ENCODE measurements around the gene CD9.
"Not testable (repeated sequence)": the region's sequence is repeated elsewhere in the genome, so short reads cannot be mapped to it uniquely, and the experiment has no call there.

CD9 gene

DNA sequence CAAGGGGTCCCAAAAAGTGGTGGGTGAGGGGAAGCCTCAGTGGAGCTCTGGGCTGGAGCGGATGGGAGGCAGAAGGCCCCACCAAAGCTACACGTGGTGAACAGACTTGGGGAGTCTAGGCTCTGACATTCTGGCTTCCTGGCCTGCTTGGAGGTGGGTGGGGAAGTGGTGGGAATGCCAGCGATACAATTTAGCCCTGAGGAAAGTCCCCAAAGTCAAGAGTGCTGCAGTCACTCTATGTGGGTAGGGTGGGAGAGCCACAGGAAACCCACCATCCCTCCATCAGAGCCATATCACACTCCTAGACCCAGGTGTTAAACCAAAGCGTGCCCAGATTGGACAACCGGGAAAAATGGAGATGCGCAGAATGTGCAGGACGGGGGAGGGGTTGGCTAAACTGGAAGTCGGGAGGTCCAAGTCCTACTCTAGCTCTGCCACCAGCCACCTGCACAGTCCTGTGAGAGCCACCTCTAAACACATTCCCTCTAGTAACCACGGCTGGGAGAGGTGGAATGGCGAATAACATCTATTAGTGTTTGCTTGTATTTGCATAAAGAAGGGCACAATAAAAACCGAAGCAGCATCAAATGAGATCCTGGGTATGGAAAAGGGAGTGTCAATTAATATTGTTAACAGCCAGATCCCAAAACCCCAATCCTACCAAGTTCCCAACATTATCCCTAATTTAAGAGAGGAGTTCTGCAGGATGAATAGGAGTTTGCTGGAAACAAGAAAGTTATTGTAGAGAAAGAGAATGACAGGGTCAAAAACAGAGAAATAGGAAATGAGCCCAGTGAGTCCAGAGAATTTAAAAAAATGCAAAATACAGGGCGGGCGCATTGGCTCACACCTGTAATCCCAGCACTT lies 14.0 kb upstream of the CD9 start:
- no peak overlapping the region for H3K4me3 ChIP-seq
- H3K9me3 ChIP-seq (ENCODE audit: low read depth, low read length) = no peaks in the 10 kb centered on the region
- no peak overlapping the region for H3K27ac ChIP-seq
- H3K9ac ChIP-seq (ENCODE audit: insufficient read length) = no peak overlapping the region
- no peak for DNase-seq (ENCODE audit: low read depth, low spot score)
- H3K36me3 ChIP-seq (ENCODE audit: insufficient read depth, low read length) = no peaks in the 10 kb centered on the region
- TF ChIP-seq FOXP2 (optimal IDR thresholded peaks at IDR 0.05; ENCODE audit: control extremely low read depth, extremely low read length, insufficient read depth) = no peak
- TF ChIP-seq POLR2AphosphoS5 (IDR thresholded peaks at IDR 0.05; ENCODE audit: borderline replicate concordance, low read depth, low read length) = no peak

DNA sequence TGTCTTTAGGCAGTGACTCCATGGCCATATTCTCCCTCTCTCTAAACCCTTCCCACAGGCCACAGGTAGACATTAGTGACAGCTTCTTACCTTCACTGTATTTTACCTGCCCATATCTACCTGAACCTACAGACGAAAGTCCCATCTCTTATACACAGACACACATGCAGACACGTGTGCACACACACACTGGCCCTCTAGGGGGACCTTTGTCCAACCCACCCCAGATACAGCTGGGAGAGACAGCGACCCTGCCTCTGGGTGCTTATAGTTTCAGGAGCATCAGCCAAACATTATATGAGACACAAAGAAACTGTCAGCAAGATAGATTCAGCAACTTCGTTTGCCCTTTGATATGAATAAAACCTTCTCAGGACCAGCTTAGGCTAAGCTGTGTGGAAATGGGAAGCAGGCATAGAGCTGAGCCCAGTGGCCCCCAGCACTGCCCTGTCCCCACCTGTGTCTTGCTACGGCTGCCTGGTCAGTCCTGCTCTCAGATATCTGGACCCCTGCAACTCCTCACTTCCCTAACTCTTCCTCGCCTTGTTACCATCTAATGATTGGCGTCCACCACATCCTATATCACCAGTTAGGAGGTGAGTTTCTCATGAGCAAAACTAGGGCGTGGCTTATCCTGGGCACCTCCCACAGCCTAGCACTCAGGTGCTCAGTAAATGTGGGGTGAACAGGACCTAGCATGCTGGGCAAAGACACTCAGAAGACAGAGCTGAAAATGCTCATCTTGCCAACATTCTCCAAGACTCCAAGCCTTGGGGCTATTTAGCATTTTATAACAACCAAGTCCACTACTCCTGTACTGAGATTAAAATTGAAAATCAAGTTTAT lies 12.0 kb upstream of the CD9 start:
- H3K36me3 ChIP-seq (ENCODE audit: insufficient read depth, low read length) = no peaks in the 10 kb centered on the region
- no peaks in the 10 kb centered on the region for H3K9me3 ChIP-seq (ENCODE audit: low read depth, low read length)
- H3K4me3 ChIP-seq = no peak overlapping the region
- no peak overlapping the region for H3K27ac ChIP-seq
- no peak overlapping the region for H3K9ac ChIP-seq (ENCODE audit: insufficient read length)
- no peak for DNase-seq (ENCODE audit: low read depth, low spot score)
- no peak for TF ChIP-seq FOXP2 (optimal IDR thresholded peaks at IDR 0.05; ENCODE audit: control extremely low read depth, extremely low read length, insufficient read depth)
- TF ChIP-seq EZH2 (IDR thresholded peaks at IDR 0.05) = no peak
- TF ChIP-seq POLR2AphosphoS5 (IDR thresholded peaks at IDR 0.05; ENCODE audit: borderline replicate concordance, low read depth, low read length) = no peak

DNA sequence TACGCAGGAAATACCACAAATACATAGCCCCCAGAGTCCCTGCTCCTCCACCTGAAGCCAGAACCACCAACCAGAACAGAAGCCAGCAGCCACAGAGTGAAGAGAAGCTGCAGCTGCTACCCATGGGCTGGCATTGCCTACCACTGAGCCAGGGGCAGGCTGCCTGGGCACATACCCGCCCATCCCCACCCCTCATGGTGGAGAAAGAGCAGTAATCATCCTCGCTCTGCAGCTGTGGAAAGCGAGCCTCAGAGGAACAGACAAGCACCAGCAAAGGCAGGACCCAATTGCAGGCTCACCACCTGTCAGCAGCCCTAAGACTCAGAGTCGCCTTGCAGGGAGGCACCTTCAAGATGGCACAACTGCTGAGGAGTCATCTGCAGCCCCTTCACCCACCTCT lies 11.2 kb upstream of the CD9 start:
- Histone ChIP-seq H3K9ac (ENCODE audit: insufficient read length) (no peak overlapping the region), H3K4me3 (no peak overlapping the region)

DNA sequence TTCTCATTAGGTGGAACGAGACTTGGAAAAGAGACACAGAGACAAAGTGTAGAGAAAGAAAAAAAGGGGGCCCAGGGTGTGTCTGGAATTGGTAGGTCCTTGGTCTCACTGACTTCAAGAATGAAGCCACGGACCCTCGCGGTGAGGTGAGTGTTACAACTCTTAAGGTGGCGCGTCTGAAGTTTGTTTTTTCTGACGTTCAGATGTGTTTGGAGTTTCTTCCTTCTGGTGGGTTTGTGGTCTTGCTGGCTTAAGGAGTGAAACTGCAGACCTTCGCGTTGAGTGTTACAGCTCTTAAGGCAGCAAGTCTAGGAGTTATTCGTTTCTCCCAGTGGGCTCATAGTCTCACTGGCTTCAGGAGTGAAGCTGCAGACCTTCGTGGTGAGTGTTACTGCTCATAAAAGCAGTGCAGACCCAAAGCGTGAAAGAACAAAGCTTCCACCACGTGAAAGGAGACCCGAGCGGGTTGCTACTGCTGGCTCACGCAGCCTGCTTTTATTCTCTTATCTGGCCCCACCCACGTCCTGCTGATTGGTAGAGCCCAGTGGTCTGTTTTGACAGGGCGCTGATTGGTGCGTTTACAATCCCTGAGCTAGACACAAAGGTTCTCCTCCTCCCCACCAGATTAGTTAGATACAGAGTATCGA lies 10.1 kb upstream of the CD9 start:
- H3K9me3 ChIP-seq (ENCODE audit: low read depth, low read length); H3K27ac ChIP-seq; DNase-seq (ENCODE audit: low read depth, low spot score); H3K4me3 ChIP-seq; H3K36me3 ChIP-seq (ENCODE audit: insufficient read depth, low read length); H3K9ac ChIP-seq (ENCODE audit: insufficient read length): not testable (repeated sequence)

More for the DNA sequence above, 11.2 kb upstream of the CD9 start:
- TF ChIP-seq FOXP2 (optimal IDR thresholded peaks at IDR 0.05; ENCODE audit: control extremely low read depth, extremely low read length, insufficient read depth) (no peak), POLR2AphosphoS5 (IDR thresholded peaks at IDR 0.05; ENCODE audit: borderline replicate concordance, low read depth, low read length) (no peak), EZH2 (IDR thresholded peaks at IDR 0.05) (no peak)
- Histone ChIP-seq H3K27ac (no peak overlapping the region), H3K9me3 (ENCODE audit: low read depth, low read length) (no peaks in the 10 kb centered on the region), H3K36me3 (ENCODE audit: insufficient read depth, low read length) (no peaks in the 10 kb centered on the region)
- DNase-seq (ENCODE audit: low read depth, low spot score) = no peak

DNA sequence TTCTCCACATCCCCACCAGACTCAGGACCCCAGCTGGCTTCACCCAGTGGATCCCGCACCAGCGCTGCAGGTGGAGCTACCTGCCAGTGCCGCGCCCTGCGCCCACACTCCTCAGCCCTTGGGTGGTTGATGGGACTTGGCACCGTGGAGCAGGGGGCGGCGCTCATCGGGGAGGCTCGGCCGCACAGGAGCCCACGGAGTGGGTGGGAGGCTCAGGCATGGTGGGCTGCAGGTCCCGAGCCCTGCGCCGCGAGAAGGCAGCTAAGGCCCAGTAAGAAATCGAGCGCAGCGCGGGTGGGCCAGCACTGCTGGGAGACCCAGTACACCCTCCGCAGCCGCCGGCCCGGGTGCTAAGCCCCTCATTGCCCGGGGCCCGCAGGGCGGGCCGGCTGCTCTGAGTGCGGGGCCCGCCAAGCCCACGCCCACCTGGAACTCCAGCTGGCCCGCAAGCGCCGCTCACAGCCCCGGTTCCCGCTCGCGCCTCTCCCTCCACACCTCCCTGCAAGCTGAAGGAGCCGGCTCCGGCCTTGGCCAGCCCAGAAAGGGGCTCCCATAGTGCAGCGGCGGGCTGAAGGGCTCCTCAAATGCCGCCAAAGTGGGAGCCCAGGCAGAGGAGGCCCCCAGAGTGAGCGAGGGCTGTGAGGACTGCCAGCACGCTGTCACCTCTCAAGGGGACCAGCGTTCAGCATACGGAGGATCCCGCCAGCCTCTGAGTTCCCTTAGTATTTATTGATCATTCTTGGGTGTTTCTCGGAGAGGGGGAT lies 9.3 kb upstream of the CD9 start:
- DNase-seq (ENCODE audit: low read depth, low spot score); H3K9ac ChIP-seq (ENCODE audit: insufficient read length); H3K4me3 ChIP-seq; H3K27ac ChIP-seq; H3K36me3 ChIP-seq (ENCODE audit: insufficient read depth, low read length); H3K9me3 ChIP-seq (ENCODE audit: low read depth, low read length): not testable (repeated sequence)

DNA sequence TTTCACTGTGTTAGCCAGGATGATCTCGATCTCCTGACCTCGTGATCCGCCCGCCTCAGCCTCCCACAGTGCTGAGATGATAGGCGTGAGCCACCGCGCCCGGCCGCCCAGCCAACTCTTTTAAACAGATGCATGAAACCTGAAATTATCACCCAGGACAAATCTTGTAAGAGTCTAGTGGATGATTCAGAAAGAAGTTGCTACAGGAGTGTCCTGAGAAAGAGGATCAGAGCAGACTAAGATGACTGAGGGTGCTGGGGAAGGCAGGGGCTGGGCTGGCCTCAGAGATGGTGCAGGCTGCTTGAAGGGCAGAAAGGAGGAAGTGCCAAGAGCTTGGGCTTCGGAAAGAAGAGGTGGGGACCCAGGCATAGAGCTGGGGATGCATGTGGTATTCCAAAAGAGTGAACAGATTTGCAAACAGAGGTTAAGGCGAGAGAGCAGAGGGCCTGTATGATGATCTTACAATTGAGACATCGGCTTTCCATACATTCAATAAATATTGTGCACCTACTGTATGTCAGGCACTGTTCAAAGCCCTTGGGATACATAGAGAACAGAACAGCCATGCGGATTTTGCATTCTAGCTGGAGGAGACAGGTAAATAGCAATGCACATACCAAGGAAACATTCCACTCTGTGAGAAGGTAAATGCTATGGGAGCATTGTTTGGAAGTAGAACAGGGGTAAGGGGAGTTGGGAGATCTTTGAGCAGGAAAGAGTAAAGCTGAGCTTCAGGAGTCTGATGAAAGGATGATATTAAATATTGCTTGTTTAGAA lies 7.4 kb upstream of the CD9 start:
- no peaks in the 10 kb centered on the region for H3K9me3 ChIP-seq (ENCODE audit: low read depth, low read length)
- DNase-seq (ENCODE audit: low read depth, low spot score) = no peak
- H3K36me3 ChIP-seq (ENCODE audit: insufficient read depth, low read length) = no peaks in the 10 kb centered on the region
- no peak overlapping the region for H3K27ac ChIP-seq
- no peak overlapping the region for H3K4me3 ChIP-seq
- TF ChIP-seq FOXP2 (optimal IDR thresholded peaks at IDR 0.05; ENCODE audit: control extremely low read depth, extremely low read length, insufficient read depth) (no peak), POLR2AphosphoS5 (IDR thresholded peaks at IDR 0.05; ENCODE audit: borderline replicate concordance, low read depth, low read length) (no peak), EZH2 (IDR thresholded peaks at IDR 0.05) (no peak)
- H3K9ac ChIP-seq (ENCODE audit: insufficient read length) = no peak overlapping the region

DNA sequence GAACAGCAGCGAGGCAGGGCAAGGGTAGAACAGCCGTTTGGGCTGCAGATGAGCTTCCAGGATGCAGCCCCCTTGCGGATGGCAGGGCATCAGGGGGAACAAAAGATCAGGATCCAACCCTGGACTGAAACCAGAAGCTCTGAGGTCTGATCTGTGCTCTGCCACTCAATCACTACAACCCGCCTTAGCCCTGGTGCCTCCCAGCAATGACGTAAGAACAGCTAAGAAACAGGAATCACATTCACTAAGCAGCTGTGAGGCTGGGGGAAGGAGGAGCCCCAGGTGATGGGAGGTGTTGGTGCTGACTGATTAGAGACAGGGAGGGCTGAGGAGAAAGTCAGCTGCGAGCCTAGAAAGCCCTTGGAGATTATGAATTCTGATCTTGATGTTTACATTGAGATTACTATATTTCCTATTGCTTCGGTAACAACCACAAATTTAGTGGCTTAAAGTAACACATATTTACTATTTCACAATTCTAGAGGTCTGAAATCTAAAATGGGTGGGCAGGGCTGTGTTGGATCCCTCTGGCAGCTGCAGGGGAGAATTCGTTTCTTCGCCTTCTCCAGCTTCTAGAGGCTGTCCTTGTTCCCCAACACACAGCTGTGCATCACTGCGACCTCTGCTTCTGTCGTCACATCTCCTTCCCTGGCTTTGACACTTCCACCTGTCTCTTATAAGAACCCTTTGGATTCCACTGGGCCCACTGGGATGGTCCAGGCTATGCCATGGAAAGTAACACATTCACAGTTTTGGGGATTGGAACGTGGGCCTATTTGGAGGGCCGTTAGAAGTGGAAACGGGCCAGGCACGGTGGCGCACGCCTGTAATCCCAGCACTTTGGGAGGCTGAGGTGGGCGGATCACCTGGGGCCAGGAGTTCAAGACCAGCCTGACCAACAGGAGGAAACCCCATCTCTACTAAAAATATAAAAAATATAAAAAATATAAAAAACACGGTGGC lies 6.1 kb upstream of the CD9 start:
- Histone ChIP-seq H3K9ac (ENCODE audit: insufficient read length) (no peak overlapping the region), H3K36me3 (ENCODE audit: insufficient read depth, low read length) (no peaks in the 10 kb centered on the region), H3K4me3 (no peak overlapping the region), H3K9me3 (ENCODE audit: low read depth, low read length) (no peaks in the 10 kb centered on the region), H3K27ac (no peak overlapping the region)
- DNase-seq (ENCODE audit: low read depth, low spot score) = no peak
- TF ChIP-seq POLR2AphosphoS5 (IDR thresholded peaks at IDR 0.05; ENCODE audit: borderline replicate concordance, low read depth, low read length) (no peak), FOXP2 (optimal IDR thresholded peaks at IDR 0.05; ENCODE audit: control extremely low read depth, extremely low read length, insufficient read depth) (no peak), EZH2 (IDR thresholded peaks at IDR 0.05) (no peak)

Measured in SK-N-MC (cell line).